ENCODE data around the gene MYO5A. TPM values are rescaled to one million over a fixed set of nuclear protein-coding genes. Genes with fewer than 3 reads are reported as not detected.

MYO5A gene
- total RNA-seq, 4 donors from 2014 or later, result 10.9 to 151 (median 17.0) TPM

DNA sequence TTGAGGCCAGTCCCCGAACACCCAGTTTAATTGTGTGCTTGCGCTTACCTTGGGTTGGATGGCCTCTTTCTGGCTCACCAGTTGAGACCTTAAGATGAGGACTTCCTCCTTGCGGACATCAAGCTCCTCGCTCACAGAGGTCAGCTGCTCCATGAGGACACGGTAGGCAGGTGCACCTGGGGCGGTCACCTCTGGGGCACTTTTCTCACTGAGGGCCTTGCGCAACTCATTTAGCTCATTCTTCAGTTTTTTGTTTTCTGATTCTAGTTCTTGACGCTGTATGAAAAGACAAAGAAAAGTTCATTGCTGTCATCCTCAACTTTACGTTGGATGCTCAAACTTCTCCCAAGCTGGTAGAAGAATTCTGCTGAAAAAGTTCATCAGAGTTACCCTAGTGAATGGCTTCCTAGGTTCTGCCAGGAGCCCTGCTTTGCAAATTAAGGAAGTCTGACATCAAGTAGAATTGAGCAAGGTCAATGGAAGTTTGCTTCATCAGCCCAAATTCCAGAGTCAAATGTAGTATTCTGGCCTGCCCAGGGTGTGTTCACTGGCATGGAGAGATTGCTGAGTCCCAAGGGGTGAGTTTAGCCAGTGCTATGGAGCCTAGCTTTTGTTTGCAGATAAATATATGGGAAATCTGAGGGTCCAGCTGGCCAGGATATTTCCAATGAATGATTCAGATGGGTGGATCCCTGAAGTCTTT, 177.3 kb downstream of the MYO5A start:
- H3K4me1 ChIP-seq, result no peaks in the 10 kb centered on the region
- H3K4me3 ChIP-seq, result no peak overlapping the region
- intact Hi-C loops (cut with DNase I; ENCODE audit: low total_unique reads), result no loop called here
- TF ChIP-seq POLR2A (IDR thresholded peaks at IDR 0.05) (no peak), POLR2AphosphoS5 (IDR thresholded peaks at IDR 0.05) (no peak), CTCF (IDR thresholded peaks at IDR 0.05) (no peak), EP300 (IDR thresholded peaks at IDR 0.05; ENCODE audit: low read depth) (no peak)
- no peak overlapping the region for H3K27ac ChIP-seq
- no peaks in the 10 kb centered on the region for H3K9me3 ChIP-seq
- no peaks in the 10 kb centered on the region for H3K27me3 ChIP-seq
- peaks cover 0 to 11% (median 0%) of the 10 kb centered on the region in 4 donors for H3K36me3 ChIP-seq
- 90 to 100% methylated on average over 7 to 9 of the region's 9 CpGs for WGBS, 2 donors (ENCODE audit: low coverage in 1 of 2)
- in situ Hi-C loops (cut with MboI; ENCODE audit: low pct_ligation_motif_present in 1 of 4, low pct_unique_long_range_greater_than_20kb in 1 of 4, low sequenced_read_pairs in 3 of 4), result loop anchor here in 1 of 4 donors (25.0 kb wide), 1 partner anchor 386 kb away; no protein-coding TSS in a partner anchor
- no peak for DNase-seq

- peaks cover 0 to 11% (median 0%) of the 10 kb centered on the region in 4 donors for H3K36me3 ChIP-seq
- in situ Hi-C loops (cut with MboI; ENCODE audit: low pct_ligation_motif_present in 1 of 4, low pct_unique_long_range_greater_than_20kb in 1 of 4, low sequenced_read_pairs in 3 of 4), result loop anchor here in 1 of 4 donors (25.0 kb wide), 1 partner anchor 387 kb away; no protein-coding TSS in a partner anchor
- TF ChIP-seq POLR2AphosphoS5 (IDR thresholded peaks at IDR 0.05) (no peak), EP300 (IDR thresholded peaks at IDR 0.05; ENCODE audit: low read depth) (no peak), CTCF (IDR thresholded peaks at IDR 0.05) (no peak), POLR2A (IDR thresholded peaks at IDR 0.05) (no peak)
These were observed 178.3 kb downstream of the MYO5A start for GRCh38 chr15:52350423-52350822.

DNA sequence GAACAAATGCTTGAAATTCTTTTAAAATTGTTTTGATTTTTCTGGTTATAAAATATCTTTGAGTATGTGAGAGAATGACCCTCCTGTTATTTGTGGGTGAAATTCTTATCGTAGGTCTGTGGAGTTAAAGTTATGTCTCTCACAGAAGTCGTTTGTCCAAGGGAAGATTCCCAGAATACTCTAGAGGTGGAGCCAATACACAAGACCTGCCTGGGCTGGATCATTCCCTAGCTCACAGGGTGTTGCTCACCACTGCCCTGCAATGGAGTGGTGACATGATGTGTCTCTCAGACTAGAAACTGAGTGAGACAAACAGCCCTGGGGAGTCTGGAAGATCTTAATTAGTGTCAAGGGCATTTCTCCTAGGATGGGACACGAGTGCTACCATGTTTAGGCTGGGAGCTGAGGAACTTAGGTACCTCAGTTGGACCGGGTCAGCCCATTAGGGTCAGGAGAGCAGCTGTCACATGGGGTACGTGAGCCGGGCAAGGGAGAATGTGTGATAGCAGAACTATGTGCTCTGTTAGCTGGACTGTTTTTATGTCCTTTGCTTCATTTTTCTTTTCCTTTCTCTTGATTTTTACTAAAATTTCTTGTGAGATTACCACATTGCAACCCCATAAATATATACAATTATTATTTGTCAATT, 179.5 kb downstream of the MYO5A start:
- DNase-seq, result no peak
- no peaks in the 10 kb centered on the region for H3K27me3 ChIP-seq
- H3K4me1 ChIP-seq, result no peaks in the 10 kb centered on the region
- WGBS, 2 donors (ENCODE audit: low coverage in 1 of 2), result 82 to 87% methylated on average over 6 of the region's 6 CpGs
- TF ChIP-seq CTCF (IDR thresholded peaks at IDR 0.05) (no peak), EP300 (IDR thresholded peaks at IDR 0.05; ENCODE audit: low read depth) (no peak), POLR2A (IDR thresholded peaks at IDR 0.05) (no peak), POLR2AphosphoS5 (IDR thresholded peaks at IDR 0.05) (no peak)
- H3K36me3 ChIP-seq, result peaks cover 0 to 11% (median 0%) of the 10 kb centered on the region in 4 donors
- H3K9me3 ChIP-seq, result no peaks in the 10 kb centered on the region
- H3K4me3 ChIP-seq, result no peak overlapping the region
- intact Hi-C loops (cut with DNase I; ENCODE audit: low total_unique reads), result no loop called here
- no peak overlapping the region for H3K27ac ChIP-seq
- in situ Hi-C loops (cut with MboI; ENCODE audit: low pct_ligation_motif_present in 1 of 4, low pct_unique_long_range_greater_than_20kb in 1 of 4, low sequenced_read_pairs in 3 of 4), result loop anchor here in 2 of 4 donors (25.0 kb wide), 1 partner anchor 388 kb away; no protein-coding TSS in a partner anchor

More at GRCh38 chr15:52350423-52350822, 178.3 kb downstream of the MYO5A start:
- 100% methylated on average over 1 to 2 of the region's 2 CpGs for WGBS, 2 donors (ENCODE audit: low coverage in 1 of 2)
- DNase-seq, result no peak
- intact Hi-C loops (cut with DNase I; ENCODE audit: low total_unique reads), result no loop called here
- Histone ChIP-seq H3K4me1 (no peaks in the 10 kb centered on the region), H3K9me3 (no peaks in the 10 kb centered on the region), H3K27ac (no peak overlapping the region), H3K4me3 (no peak overlapping the region), H3K27me3 (no peaks in the 10 kb centered on the region)

DNA sequence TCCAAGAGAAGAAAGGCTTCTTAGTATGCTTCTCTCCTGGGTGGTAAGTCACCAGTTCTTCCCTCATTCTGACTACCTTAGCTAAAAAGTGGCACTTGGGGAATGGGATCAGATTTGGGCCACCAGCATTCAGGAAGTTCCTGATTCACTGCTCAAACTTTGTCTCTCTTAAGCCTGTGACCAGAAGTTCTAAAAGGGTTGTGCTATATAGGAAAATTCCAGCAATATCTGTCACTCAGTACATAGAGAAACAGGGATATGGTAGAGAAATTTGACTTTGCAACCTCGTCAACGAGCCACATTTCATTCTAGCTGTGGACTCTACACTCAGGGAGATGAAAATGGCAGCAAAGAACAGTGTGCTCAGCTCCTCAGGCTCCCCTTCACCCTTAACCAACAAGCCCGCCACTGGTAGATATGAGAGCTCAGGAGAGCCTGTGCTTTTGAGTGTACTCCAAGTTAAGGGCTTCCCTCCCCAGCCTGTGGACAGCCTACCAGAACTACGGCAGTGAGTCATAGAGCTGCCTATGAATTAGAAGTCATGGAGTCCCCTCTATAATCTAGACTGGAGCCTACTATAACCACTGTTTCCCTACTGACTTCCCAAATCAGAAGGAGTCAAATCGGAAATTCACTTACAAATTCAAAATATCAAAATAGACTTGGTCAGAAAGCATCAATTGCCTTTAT, 180.5 kb downstream of the MYO5A start:
- in situ Hi-C loops (cut with MboI; ENCODE audit: low pct_ligation_motif_present in 1 of 4, low pct_unique_long_range_greater_than_20kb in 1 of 4, low sequenced_read_pairs in 3 of 4) (loop anchor here in 2 of 4 donors (25.0 kb wide), 1 partner anchor 389 kb away; no protein-coding TSS in a partner anchor), intact Hi-C loops (cut with DNase I; ENCODE audit: low total_unique reads) (no loop called here)
- Histone ChIP-seq H3K9me3 (no peaks in the 10 kb centered on the region), H3K36me3 (peaks cover 0 to 11% (median 0%) of the 10 kb centered on the region in 4 donors), H3K27me3 (no peaks in the 10 kb centered on the region), H3K27ac (no peak overlapping the region), H3K4me3 (no peak overlapping the region), H3K4me1 (no peaks in the 10 kb centered on the region)
- TF ChIP-seq EP300 (IDR thresholded peaks at IDR 0.05; ENCODE audit: low read depth) (no peak), POLR2A (IDR thresholded peaks at IDR 0.05) (no peak), POLR2AphosphoS5 (IDR thresholded peaks at IDR 0.05) (no peak), CTCF (IDR thresholded peaks at IDR 0.05) (no peak)
- no peak for DNase-seq
- 91 to 92% methylated on average over 5 of the region's 5 CpGs for WGBS, 2 donors (ENCODE audit: low coverage in 1 of 2)

Measured in transverse colon (tissue), 4 donors.